Fibroblast of pulmonary artery (primary cell): ENCODE results near the gene FOXJ3.

Source experiments
- DNase-seq: peaks from one replicate; pipeline ENCODE4 v3.0.0-alpha.2; 2010; ENCODE audit warnings: low read depth
- H3K4me3 ChIP-seq: replicated peaks from 2 replicates; pipeline ENCODE4 v1.5.1; 2011; ENCODE audit warnings: low read depth, mild to moderate bottlenecking, control low read depth, low read length, moderate library complexity
- TF ChIP-seq, protein P1 (sequence below): IDR thresholded peaks from 2 replicates; pipeline ENCODE4 v1.5.1; 2011; ENCODE audit warnings: mild to moderate bottlenecking, control low read depth, low read length, inconsistent platforms; ENCODE audit errors: missing control alignments

The FOXJ3 gene

DNA sequence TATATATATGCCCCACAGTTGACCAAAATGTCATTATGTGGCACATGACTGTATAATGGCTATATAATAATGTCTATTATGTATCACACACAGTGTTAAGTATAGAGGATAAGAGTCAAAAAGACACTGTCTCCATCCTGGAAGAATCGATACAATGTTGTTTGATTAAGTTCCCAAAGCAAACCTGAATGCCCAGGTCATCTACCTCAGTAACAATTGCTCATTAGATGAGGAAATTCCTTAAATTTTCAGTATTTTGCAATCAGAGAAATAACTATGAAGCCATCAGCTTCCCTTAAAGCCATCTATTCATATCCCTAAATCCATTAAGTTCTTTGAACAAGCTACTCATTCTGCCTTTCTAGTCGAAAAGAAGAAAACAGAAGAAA, 10.0 kb downstream of the FOXJ3 start:
- no peak overlapping the region for H3K4me3 ChIP-seq
- TF ChIP-seq, protein P1, sequence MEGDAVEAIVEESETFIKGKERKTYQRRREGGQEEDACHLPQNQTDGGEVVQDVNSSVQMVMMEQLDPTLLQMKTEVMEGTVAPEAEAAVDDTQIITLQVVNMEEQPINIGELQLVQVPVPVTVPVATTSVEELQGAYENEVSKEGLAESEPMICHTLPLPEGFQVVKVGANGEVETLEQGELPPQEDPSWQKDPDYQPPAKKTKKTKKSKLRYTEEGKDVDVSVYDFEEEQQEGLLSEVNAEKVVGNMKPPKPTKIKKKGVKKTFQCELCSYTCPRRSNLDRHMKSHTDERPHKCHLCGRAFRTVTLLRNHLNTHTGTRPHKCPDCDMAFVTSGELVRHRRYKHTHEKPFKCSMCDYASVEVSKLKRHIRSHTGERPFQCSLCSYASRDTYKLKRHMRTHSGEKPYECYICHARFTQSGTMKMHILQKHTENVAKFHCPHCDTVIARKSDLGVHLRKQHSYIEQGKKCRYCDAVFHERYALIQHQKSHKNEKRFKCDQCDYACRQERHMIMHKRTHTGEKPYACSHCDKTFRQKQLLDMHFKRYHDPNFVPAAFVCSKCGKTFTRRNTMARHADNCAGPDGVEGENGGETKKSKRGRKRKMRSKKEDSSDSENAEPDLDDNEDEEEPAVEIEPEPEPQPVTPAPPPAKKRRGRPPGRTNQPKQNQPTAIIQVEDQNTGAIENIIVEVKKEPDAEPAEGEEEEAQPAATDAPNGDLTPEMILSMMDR = no peak
- DNase-seq = no peak

DNA sequence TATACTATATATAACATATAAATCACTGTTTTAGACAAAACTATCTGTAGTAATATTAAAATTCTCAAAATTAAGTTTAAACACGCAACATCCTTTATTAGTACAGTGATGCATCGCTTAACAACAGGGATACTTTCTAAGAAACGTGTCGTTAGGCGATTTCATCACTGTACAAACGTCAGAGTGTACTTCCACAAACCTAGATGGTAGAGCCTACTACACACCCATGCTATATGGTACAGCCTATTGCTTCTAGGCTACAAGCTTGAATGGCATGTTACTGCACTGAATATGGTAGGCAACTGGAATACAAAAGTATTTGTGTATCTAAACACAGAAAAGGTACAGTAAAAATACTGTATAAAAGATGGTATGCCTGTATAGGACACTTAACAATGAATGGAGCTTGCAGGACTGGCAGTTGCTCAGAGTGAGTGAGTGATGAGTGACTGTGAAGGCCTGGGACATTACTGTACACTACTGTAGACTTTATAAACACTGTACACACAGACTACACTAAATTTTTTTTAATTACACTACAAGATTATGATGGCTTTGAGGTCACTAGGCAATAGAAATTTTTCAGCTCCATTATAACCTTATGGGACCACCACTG, 10.5 kb downstream of the FOXJ3 start:
- no peak for DNase-seq
- TF ChIP-seq, protein P1 = no peak
- no peak overlapping the region for H3K4me3 ChIP-seq

DNA sequence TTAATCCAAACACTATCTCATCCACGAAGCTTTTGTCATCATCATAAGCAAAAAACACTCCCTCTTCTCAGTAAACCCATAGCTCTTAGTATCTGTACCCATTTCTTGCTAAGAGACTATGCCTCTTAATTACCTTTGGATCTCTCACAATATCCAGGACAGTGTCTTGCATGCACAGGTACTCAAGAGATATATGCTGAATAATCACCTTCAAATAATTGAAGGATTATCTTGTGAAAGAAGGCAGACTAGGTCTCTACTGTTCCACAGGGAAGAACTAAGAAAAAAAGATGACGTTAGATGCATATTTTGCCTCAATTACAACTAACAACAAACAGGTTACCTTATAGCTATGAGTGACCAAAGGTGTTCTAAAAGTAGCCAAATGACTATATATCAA, 11.5 kb downstream of the FOXJ3 start:
- no peak overlapping the region for H3K4me3 ChIP-seq
- TF ChIP-seq, protein P1 = no peak
- DNase-seq = no peak

DNA sequence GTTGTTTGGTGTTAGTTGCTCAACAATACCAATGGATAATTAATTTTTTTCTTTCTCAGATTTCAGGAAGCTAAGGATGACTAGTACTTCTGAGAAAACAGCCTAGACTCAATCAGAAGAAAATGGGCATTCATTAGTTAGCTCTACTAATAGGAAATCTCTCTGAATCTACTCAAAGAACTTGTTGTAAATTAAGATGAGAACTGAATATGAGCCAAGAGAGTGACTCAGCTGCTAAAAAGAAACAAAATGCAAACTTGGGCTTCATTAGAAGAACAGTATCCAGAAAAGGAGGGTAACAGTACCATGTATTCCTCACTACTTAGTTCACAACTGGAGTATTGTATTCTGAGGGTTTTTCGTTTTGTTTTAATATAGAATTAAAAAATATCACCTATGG, 12.5 kb downstream of the FOXJ3 start:
- no peak overlapping the region for H3K4me3 ChIP-seq
- peak; percentile 24 for DNase-seq
- TF ChIP-seq, protein P1 = no peak

DNA sequence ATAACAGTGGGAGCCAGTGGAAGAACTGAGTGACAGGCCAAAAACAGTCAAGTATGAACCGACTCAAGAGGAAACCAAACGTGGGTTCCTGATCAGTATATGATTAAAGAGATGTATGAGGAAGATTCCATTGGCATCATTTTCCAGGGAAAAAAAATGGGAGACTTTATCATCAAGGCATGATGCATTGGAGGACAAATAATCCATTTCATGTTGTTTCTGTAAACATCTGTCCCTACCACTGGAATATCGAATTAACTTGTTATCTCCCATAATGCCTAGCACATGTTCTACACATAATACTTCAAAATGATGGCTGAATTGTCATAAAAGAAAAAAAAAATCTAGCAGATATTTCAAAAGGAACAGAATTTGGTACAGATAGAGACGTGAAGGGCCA, 13.3 kb downstream of the FOXJ3 start:
- DNase-seq = no peak
- no peak overlapping the region for H3K4me3 ChIP-seq
- TF ChIP-seq, protein P1 = no peak

DNA sequence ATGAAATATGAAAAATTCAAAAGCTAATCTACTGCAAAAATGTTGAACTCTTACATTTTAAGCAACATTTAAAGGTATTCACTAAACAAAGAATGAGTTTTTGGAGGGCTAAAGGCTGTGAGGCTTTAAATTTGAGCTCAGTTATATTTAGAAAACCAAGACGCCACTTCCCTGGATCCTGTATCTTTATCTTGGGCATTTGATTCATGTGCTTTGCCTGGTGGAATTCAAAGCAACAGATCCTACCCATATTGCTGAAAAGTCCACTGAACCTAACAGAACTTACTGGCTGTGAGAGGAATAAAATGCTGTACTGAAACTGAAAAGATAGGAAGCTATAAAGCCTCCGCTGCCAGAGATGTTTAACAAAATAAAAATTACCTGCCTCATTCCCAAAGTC, 14.3 kb downstream of the FOXJ3 start:
- no peak overlapping the region for H3K4me3 ChIP-seq
- DNase-seq = no peak
- TF ChIP-seq, protein P1 = no peak

DNA sequence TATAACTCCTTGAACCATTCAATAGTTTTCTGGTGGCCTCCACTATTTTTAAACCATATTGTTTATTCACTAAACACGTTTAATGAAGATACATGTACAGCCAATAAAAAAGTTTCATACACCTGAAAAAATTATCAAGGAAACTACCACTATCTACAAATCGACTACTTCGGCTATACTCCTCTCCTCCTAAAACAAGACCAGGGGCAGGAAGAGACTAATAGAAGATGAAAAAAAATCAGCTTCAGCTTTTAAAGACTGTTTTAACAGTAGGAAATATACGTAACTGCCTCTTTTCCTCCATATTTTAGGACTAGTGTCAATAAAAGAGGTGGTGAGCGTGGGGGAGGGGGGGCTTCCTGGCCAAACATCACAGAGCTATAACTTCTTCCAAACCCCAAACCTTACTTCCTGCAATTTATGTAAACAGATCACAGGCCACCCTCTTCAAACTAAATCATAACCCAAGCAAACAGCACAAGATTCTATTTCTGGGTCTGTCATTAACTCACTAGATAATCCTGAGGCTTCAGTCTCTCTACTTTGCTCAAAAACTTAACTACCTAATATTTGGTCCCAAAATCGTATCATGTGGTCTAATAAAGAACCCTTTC, 15.1 kb downstream of the FOXJ3 start:
- no peak for DNase-seq
- TF ChIP-seq, protein P1 = no peak
- no peak overlapping the region for H3K4me3 ChIP-seq
